LNCaP clone FGC (cell line): ENCODE data around the gene PANK4.

Experiments used
- DNase-seq: peaks from one replicate; pipeline ENCODE4 v3.0.0-alpha.2; 2011; ENCODE audit warnings: low read depth
- H3K4me3 ChIP-seq: 2 replicates; pipeline ENCODE4 v1.5.1; 2011; ENCODE audit warnings: mild to moderate bottlenecking, low read depth, low read length, control low read depth
- CTCF ChIP-seq: IDR thresholded peaks from 2 replicates; pipeline ENCODE4 v1.5.1; 2012; ENCODE audit warnings: mild to moderate bottlenecking; ENCODE audit not compliant: control insufficient read depth, insufficient read depth; ENCODE audit errors: extremely low read depth

The PANK4 gene

GRCh38 chr1:2501041-2501819 is 25.2 kb downstream of the PANK4 start:
- DNase-seq = no peak
- TF ChIP-seq CTCF = no peak
- no peak overlapping the region for H3K4me3 ChIP-seq

- no peak for DNase-seq
- H3K4me3 ChIP-seq = no peak overlapping the region
- no peak for TF ChIP-seq CTCF
Measured at GRCh38 chr1:2499986-2500596, 26.3 kb downstream of the PANK4 start.

- no peak overlapping the region for H3K4me3 ChIP-seq
- DNase-seq = no peak
- TF ChIP-seq CTCF = no peak
Measured at GRCh38 chr1:2499260-2499659, 27.1 kb downstream of the PANK4 start.

- H3K4me3 ChIP-seq = no peak overlapping the region
- no peak for DNase-seq
- TF ChIP-seq CTCF = no peak
Measured at GRCh38 chr1:2498648-2499047, 27.7 kb downstream of the PANK4 start.

GRCh38 chr1:2497891-2498290 is 28.5 kb downstream of the PANK4 start:
- no peak for TF ChIP-seq CTCF
- no peak overlapping the region for H3K4me3 ChIP-seq
- no peak for DNase-seq

- TF ChIP-seq CTCF = no peak
- H3K4me3 ChIP-seq = no peak overlapping the region
- no peak for DNase-seq
Measured at GRCh38 chr1:2496746-2497145, 29.6 kb downstream of the PANK4 start.
